ENCODE measurements around the gene MAST1. TPM values are rescaled to one million over a fixed set of nuclear protein-coding genes. Genes with fewer than 3 reads are reported as not detected.

MAST1 gene
- total and polyA plus RNA-seq, 3 donors from 2014 or later = 8.5 to 11.7 (median 9.0) TPM

DNA sequence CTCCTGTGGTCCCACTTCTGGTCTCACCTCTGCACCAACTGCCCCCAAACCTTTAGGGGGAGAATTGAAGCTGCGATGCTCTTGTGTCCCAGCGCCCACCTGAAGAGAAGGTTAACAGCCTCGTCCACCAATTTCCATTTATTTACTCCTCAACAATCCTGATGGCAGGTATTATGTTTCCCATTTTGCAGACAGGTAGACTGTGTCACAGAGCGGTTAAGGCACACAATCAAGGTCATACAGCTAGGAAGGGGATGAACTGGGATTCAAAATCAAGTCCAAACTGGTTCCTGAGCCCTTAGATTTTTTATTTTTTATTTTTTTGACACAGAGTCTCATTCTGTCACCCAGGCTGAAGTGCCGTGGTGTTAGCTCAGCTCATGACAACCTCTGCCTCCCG is 36.8 kb downstream of the MAST1 start:
- H3K36me3 ChIP-seq (ENCODE audit: low read depth, missing control alignments) = no peaks in the 10 kb centered on the region
- no peak overlapping the region for H3K27ac ChIP-seq
- intact Hi-C loops (cut with DNase I; ENCODE audit: low total_unique reads) = no loop called here
- no peaks in the 10 kb centered on the region for H3K4me1 ChIP-seq
- no peak for TF ChIP-seq POLR2A (IDR thresholded peaks at IDR 0.05)
- 78 to 83% methylated on average over 6 of the region's 6 CpGs for WGBS, 2 donors
- no peak for DNase-seq
- H3K4me3 ChIP-seq = no peak overlapping the region
- H3K27me3 ChIP-seq = no peaks in the 10 kb centered on the region
- no peaks in the 10 kb centered on the region for H3K9me3 ChIP-seq

DNA sequence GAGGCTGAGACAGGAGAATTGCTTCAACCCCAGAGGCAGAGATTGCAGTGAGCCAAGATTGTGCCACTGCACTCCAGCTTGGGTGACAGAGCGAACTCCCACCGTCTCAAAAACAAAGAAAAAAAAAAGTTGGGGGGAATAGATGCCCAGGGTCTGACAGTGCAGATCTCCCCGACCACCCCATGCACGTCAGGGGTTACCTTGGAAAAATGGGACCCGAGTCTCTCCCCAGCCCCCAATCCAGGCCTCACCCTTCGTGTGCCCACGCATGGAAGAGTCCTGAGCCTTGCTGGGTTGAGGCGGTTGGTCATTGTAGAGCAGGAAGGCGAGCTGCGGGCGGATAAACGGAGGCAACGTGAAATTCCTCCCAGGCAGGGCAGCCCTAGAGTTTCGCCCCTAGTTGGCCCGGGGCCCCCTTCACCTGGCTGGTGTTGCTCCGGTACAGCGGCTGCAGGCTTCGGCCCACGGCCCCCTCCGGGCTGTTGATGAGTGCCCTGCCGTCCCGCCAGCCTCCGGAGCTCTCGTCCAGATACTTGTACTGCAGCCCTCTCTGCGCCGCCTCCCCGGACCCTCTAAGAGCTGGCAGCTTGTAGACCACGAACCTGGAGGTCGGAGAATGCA is 42.3 kb downstream of the MAST1 start:
- H3K4me3 ChIP-seq = peak overlapping the region; percentile 63 to 78
- intact Hi-C loops (cut with DNase I; ENCODE audit: low total_unique reads) = no loop called here
- H3K27me3 ChIP-seq = no peaks in the 10 kb centered on the region
- TF ChIP-seq POLR2A (IDR thresholded peaks at IDR 0.05) (no peak), CTCF (IDR thresholded peaks at IDR 0.05) (no peak)
- H3K9me3 ChIP-seq = no peaks in the 10 kb centered on the region
- no peaks in the 10 kb centered on the region for H3K36me3 ChIP-seq (ENCODE audit: low read depth, missing control alignments)
- 11 to 13% methylated on average over 28 to 29 of the region's 29 CpGs for WGBS, 2 donors
- peaks cover 6% of the 10 kb centered on the region for H3K4me1 ChIP-seq
- peak overlapping the region; percentile 67 to 86 for H3K27ac ChIP-seq
- peak; percentile 41 for DNase-seq

GRCh38 chr19:12881172-12881808 is 43.0 kb downstream of the MAST1 start, which contains the start of gene DNASE2:
DNASE2 (minus strand) TSS chr19:12881449; CDS start chr19:12881375, 74 bp downstream.
- TF ChIP-seq POLR2A (IDR thresholded peaks at IDR 0.05) (peak; percentile 11), CTCF (IDR thresholded peaks at IDR 0.05) (no peak)
- peak; percentile 96 for DNase-seq
- Histone ChIP-seq H3K4me3 (peak within 1 kb of the TSS; percentile 63 to 78), H3K9me3 (no peaks in the 10 kb centered on the region), H3K4me1 (peaks cover 8% of the 10 kb centered on the region), H3K36me3 (ENCODE audit: low read depth, missing control alignments) (no peaks in the 10 kb centered on the region), H3K27ac (peak within 1 kb of the TSS; percentile 67 to 86), H3K27me3 (no peaks in the 10 kb centered on the region)
- intact Hi-C loops (cut with DNase I; ENCODE audit: low total_unique reads) = no loop called here
- WGBS, 2 donors = 1 to 2% methylated on average over 16 to 36 of the region's 38 CpGs

DNA sequence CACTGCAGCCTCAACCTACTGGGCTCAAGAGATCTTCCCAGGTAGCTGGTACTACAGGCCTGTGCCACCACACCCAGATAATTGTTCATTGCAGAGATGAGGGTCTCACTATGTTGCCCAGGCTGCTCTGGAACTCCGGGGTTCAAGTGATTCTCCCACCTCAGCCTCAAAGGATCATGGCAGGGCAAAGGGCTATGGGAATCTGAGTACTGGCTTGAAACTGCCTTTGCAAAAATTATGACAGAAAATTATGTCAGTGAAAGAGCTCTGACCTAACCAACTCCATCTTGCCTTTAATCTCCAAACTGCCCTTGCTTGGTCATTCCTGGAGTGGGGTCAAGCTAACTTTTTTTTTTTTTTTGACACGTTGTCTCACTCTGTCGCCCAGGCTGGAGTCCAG is 44.3 kb downstream of the MAST1 start:
- H3K27ac ChIP-seq = no peak overlapping the region
- H3K4me3 ChIP-seq = no peak overlapping the region
- no peak for DNase-seq
- no peaks in the 10 kb centered on the region for H3K9me3 ChIP-seq
- no peaks in the 10 kb centered on the region for H3K27me3 ChIP-seq
- no peaks in the 10 kb centered on the region for H3K36me3 ChIP-seq (ENCODE audit: low read depth, missing control alignments)
- peaks cover 8% of the 10 kb centered on the region for H3K4me1 ChIP-seq
- intact Hi-C loops (cut with DNase I; ENCODE audit: low total_unique reads) = no loop called here
- TF ChIP-seq CTCF (IDR thresholded peaks at IDR 0.05) = no peak
- no peak for TF ChIP-seq POLR2A (IDR thresholded peaks at IDR 0.05)
- 86 to 90% methylated on average over 2 to 3 of the region's 3 CpGs for WGBS, 2 donors

GRCh38 chr19:12884202-12884601 is 45.9 kb downstream of the MAST1 start:
- intact Hi-C loops (cut with DNase I; ENCODE audit: low total_unique reads) = no loop called here
- H3K9me3 ChIP-seq = no peaks in the 10 kb centered on the region
- no peak for DNase-seq

More at GRCh38 chr19:12884202-12884601, 45.9 kb downstream of the MAST1 start:
- H3K36me3 ChIP-seq (ENCODE audit: low read depth, missing control alignments) = no peaks in the 10 kb centered on the region
- TF ChIP-seq POLR2A (IDR thresholded peaks at IDR 0.05) (no peak), CTCF (IDR thresholded peaks at IDR 0.05) (no peak)
- H3K4me3 ChIP-seq = no peak overlapping the region
- WGBS, 2 donors = 71 to 85% methylated on average over 3 of the region's 3 CpGs
- peaks cover 8% of the 10 kb centered on the region for H3K4me1 ChIP-seq
- H3K27me3 ChIP-seq = no peaks in the 10 kb centered on the region
- no peak overlapping the region for H3K27ac ChIP-seq

All from testis (tissue), 3 donors.